Activated CD8-positive, alpha-beta T cell treated with anti-CD3 and anti-CD28 coated beads, Interleukin-2, amount 10 ng/mL, durations not matched to agents 7 days and 5 days (primary cell): ENCODE measurements around the gene TBX1. TPM values are rescaled to one million over a fixed set of nuclear protein-coding genes. Genes with fewer than 3 reads are reported as not detected.
A peak's percentile ranks its signal among the peaks of the same experiment; 100 is the strongest.
"Not testable (repeated sequence)": the region's sequence is repeated elsewhere in the genome, so short reads cannot be mapped to it uniquely, and the experiment has no call there.

Source experiments
- ATAC-seq: fragments of 150-1000 bp; cut with Tn5 transposase; one replicate; pipeline ENCODE4 v1.10.0; 2021; ENCODE audit warnings: moderate library complexity
- CTCF ChIA-PET: fragments of 350-600 bp; sonication (Branson Sonifier 250); formaldehyde crosslinking; loops from one replicate; lab custom pipeline; 2021; ENCODE audit warnings: antibody characterized with exemption; lab: Charles Lee
- POLR2A ChIA-PET: fragments of 350-600 bp; sonication (Branson Sonifier 250); formaldehyde crosslinking; loops from one replicate; lab custom pipeline; 2021; ENCODE audit warnings: antibody characterized with exemption; lab: Charles Lee
- DNase-seq: peaks from one replicate; pipeline ENCODE4 v3.0.0-alpha.2; 2020
- H3K27ac Mint-ChIP-seq: one replicate; pipeline ENCODE4 v1.8.0; 2021; ENCODE audit warnings: mild to moderate bottlenecking, mixed read lengths
- H3K27me3 Mint-ChIP-seq: one replicate; pipeline ENCODE4 v1.8.0; 2021; ENCODE audit warnings: low read depth, mixed read lengths
- H3K36me3 Mint-ChIP-seq: one replicate; pipeline ENCODE4 v1.8.0; 2021; ENCODE audit warnings: low read depth, mixed read lengths
- H3K4me1 Mint-ChIP-seq: one replicate; pipeline ENCODE4 v1.8.0; 2021; ENCODE audit warnings: low read depth, mixed read lengths
- H3K4me3 Mint-ChIP-seq: one replicate; pipeline ENCODE4 v1.8.0; 2021; ENCODE audit warnings: mild to moderate bottlenecking, mixed read lengths
- H3K9me3 Mint-ChIP-seq: one replicate; pipeline ENCODE4 v1.8.0; 2022; ENCODE audit warnings: mixed read lengths; ENCODE audit not compliant: insufficient read depth
- total RNA-seq, 2 experiments: library from RNA; stranded (reverse); gene quantifications; one replicate each; pipeline ENCODE4 v1.2.3, GENCODE V29; 2021

Gene TBX1
- total RNA-seq, 2 experiments from 2014 or later, result 1.2 to 1.5 TPM

- Mint-ChIP-seq H3K27ac (no peak overlapping the region), H3K9me3 (no peaks in the 10 kb centered on the region), H3K4me1 (peaks cover 9% of the 10 kb centered on the region), H3K4me3 (no peak overlapping the region), H3K27me3 (peaks cover 15% of the 10 kb centered on the region), H3K36me3 (no peaks in the 10 kb centered on the region)
- no peak for ATAC-seq
- DNase-seq, result no peak
- ChIA-PET CTCF (no interaction called here), POLR2A (no interaction called here)
These were observed 14.1 kb downstream of the TBX1 start for GRCh38 chr22:19774628-19775027.

- no peaks in the 10 kb centered on the region for H3K9me3 Mint-ChIP-seq
- ATAC-seq, result no peak
- CTCF ChIA-PET, result no interaction called here
- no peak for DNase-seq
- peaks cover 12% of the 10 kb centered on the region for H3K4me1 Mint-ChIP-seq
- POLR2A ChIA-PET, result no interaction called here
- no peak overlapping the region for H3K27ac Mint-ChIP-seq
- no peak overlapping the region for H3K4me3 Mint-ChIP-seq
- no peaks in the 10 kb centered on the region for H3K36me3 Mint-ChIP-seq
- H3K27me3 Mint-ChIP-seq, result peaks cover 19% of the 10 kb centered on the region
These were observed 15.1 kb downstream of the TBX1 start for GRCh38 chr22:19775496-19776325.

GRCh38 chr22:19776433-19777031 is 16.0 kb downstream of the TBX1 start:
- ChIA-PET POLR2A (no interaction called here), CTCF (no interaction called here)
- peak; percentile 50 for ATAC-seq
- Mint-ChIP-seq H3K4me1 (peaks cover 12% of the 10 kb centered on the region), H3K4me3 (no peak overlapping the region), H3K27me3 (peaks cover 20% of the 10 kb centered on the region), H3K27ac (no peak overlapping the region), H3K9me3 (no peaks in the 10 kb centered on the region), H3K36me3 (no peaks in the 10 kb centered on the region)
- no peak for DNase-seq

- H3K9me3 Mint-ChIP-seq, H3K27ac Mint-ChIP-seq, ATAC-seq, H3K4me3 Mint-ChIP-seq, DNase-seq, H3K36me3 Mint-ChIP-seq, POLR2A ChIA-PET, CTCF ChIA-PET: not testable (repeated sequence)
- Mint-ChIP-seq H3K4me1 (peaks cover 12% of the 10 kb centered on the region), H3K27me3 (peaks cover 18% of the 10 kb centered on the region)
These were observed 16.6 kb downstream of the TBX1 start for GRCh38 chr22:19777192-19777591.

GRCh38 chr22:19779011-19779421 is 18.4 kb downstream of the TBX1 start:
- Mint-ChIP-seq H3K9me3 (no peaks in the 10 kb centered on the region), H3K27ac (no peak overlapping the region), H3K4me3 (no peak overlapping the region), H3K36me3 (no peaks in the 10 kb centered on the region), H3K4me1 (peaks cover 12% of the 10 kb centered on the region), H3K27me3 (peaks cover 18% of the 10 kb centered on the region)
- ATAC-seq (no peak), DNase-seq (no peak)
- ChIA-PET CTCF (interaction anchor here (2.3 kb wide), 1 partner anchor 49 kb away, joined by 7 read pairs; no protein-coding TSS in a partner anchor), POLR2A (no interaction called here)

GRCh38 chr22:19779685-19780268 is 19.2 kb downstream of the TBX1 start:
- no peak for DNase-seq
- peaks cover 12% of the 10 kb centered on the region for H3K4me1 Mint-ChIP-seq
- no peaks in the 10 kb centered on the region for H3K9me3 Mint-ChIP-seq
- no peaks in the 10 kb centered on the region for H3K36me3 Mint-ChIP-seq
- H3K27me3 Mint-ChIP-seq, result peaks cover 15% of the 10 kb centered on the region
- no peak overlapping the region for H3K27ac Mint-ChIP-seq
- POLR2A ChIA-PET, result no interaction called here
- no peak overlapping the region for H3K4me3 Mint-ChIP-seq
- CTCF ChIA-PET, result interaction anchor here (2.3 kb wide), 1 partner anchor 50 kb away, joined by 7 read pairs; no protein-coding TSS in a partner anchor
- ATAC-seq, result peak; percentile 19

GRCh38 chr22:19782533-19782932 is 22.0 kb downstream of the TBX1 start:
- no peaks in the 10 kb centered on the region for H3K36me3 Mint-ChIP-seq
- H3K4me3 Mint-ChIP-seq, result no peak overlapping the region
- peaks cover 15% of the 10 kb centered on the region for H3K27me3 Mint-ChIP-seq
- H3K4me1 Mint-ChIP-seq, result peaks cover 3% of the 10 kb centered on the region
- ChIA-PET POLR2A (no interaction called here), CTCF (no interaction called here)
- ATAC-seq (no peak), DNase-seq (no peak)
- H3K27ac Mint-ChIP-seq, result no peak overlapping the region
- H3K9me3 Mint-ChIP-seq, result no peaks in the 10 kb centered on the region

GRCh38 chr22:19783586-19784383 is 23.2 kb downstream of the TBX1 start:
- Mint-ChIP-seq H3K27ac (no peak overlapping the region), H3K4me1 (peaks cover 3% of the 10 kb centered on the region), H3K9me3 (no peaks in the 10 kb centered on the region), H3K27me3 (peaks cover 15% of the 10 kb centered on the region), H3K36me3 (no peaks in the 10 kb centered on the region), H3K4me3 (no peak overlapping the region)
- ChIA-PET CTCF (interaction anchor here (1.2 kb wide), 1 partner anchor 104 kb away, joined by 3 read pairs; no protein-coding TSS in a partner anchor), POLR2A (no interaction called here)
- ATAC-seq (no peak), DNase-seq (no peak)

- POLR2A ChIA-PET, result no interaction called here
- Mint-ChIP-seq H3K4me1 (peaks cover 3% of the 10 kb centered on the region), H3K9me3 (no peaks in the 10 kb centered on the region), H3K36me3 (no peaks in the 10 kb centered on the region), H3K27me3 (peaks cover 12% of the 10 kb centered on the region), H3K27ac (no peak overlapping the region), H3K4me3 (no peak overlapping the region)
- ATAC-seq (no peak), DNase-seq (no peak)
- CTCF ChIA-PET, result interaction anchor here (1.2 kb wide), 1 partner anchor 105 kb away, joined by 3 read pairs; no protein-coding TSS in a partner anchor
These were observed 24.0 kb downstream of the TBX1 start for GRCh38 chr22:19784384-19785175.

- no peak for ATAC-seq
- ChIA-PET CTCF (interaction anchor here (1.0 kb wide), 1 partner anchor 54 kb away, joined by 3 read pairs; no protein-coding TSS in a partner anchor), POLR2A (interaction anchor here (0.6 kb wide), 1 partner anchor 15 kb away, joined by 3 read pairs; no protein-coding TSS in a partner anchor)
- H3K4me3 Mint-ChIP-seq, result no peak overlapping the region
- no peaks in the 10 kb centered on the region for H3K9me3 Mint-ChIP-seq
- H3K36me3 Mint-ChIP-seq, result peaks cover 4% of the 10 kb centered on the region
- no peaks in the 10 kb centered on the region for H3K4me1 Mint-ChIP-seq
- DNase-seq, result no peak
- no peak overlapping the region for H3K27ac Mint-ChIP-seq
- H3K27me3 Mint-ChIP-seq, result peaks cover 6% of the 10 kb centered on the region
These were observed 25.1 kb downstream of the TBX1 start for GRCh38 chr22:19785461-19786263.
